ENCODE results near the gene DNAJC7.

Gene DNAJC7

GRCh38 chr17:42047343-42047742, 30.1 kb upstream of the DNAJC7 start:
- no peak overlapping the region for H2AFZ ChIP-seq (ENCODE audit: low read depth, low read length, severe bottlenecking)
- H3K9me2 ChIP-seq (replicated peaks; ENCODE audit: insufficient read depth, low read length): no peaks in the 10 kb centered on the region
- no peaks in the 10 kb centered on the region for H3K27me3 ChIP-seq (ENCODE audit: low read length)
- H3K27ac ChIP-seq (ENCODE audit: low read depth, low read length): no peak overlapping the region
- no peaks in the 10 kb centered on the region for H3K36me3 ChIP-seq (ENCODE audit: low read length)
- no peaks in the 10 kb centered on the region for H4K20me1 ChIP-seq (ENCODE audit: low read depth, low read length)
- TF ChIP-seq EZH2phosphoT487 (conservative IDR thresholded peaks at IDR 0.05; ENCODE audit: low read length): no peak
- TF ChIP-seq, protein P1, sequence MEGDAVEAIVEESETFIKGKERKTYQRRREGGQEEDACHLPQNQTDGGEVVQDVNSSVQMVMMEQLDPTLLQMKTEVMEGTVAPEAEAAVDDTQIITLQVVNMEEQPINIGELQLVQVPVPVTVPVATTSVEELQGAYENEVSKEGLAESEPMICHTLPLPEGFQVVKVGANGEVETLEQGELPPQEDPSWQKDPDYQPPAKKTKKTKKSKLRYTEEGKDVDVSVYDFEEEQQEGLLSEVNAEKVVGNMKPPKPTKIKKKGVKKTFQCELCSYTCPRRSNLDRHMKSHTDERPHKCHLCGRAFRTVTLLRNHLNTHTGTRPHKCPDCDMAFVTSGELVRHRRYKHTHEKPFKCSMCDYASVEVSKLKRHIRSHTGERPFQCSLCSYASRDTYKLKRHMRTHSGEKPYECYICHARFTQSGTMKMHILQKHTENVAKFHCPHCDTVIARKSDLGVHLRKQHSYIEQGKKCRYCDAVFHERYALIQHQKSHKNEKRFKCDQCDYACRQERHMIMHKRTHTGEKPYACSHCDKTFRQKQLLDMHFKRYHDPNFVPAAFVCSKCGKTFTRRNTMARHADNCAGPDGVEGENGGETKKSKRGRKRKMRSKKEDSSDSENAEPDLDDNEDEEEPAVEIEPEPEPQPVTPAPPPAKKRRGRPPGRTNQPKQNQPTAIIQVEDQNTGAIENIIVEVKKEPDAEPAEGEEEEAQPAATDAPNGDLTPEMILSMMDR (IDR thresholded peaks at IDR 0.05; ENCODE audit: insufficient read depth, low read length, poor library complexity, severe bottlenecking): no peak
- H3K9me3 ChIP-seq (ENCODE audit: insufficient read depth, low read length): no peaks in the 10 kb centered on the region
- H3K4me3 ChIP-seq (ENCODE audit: insufficient read depth, low read length, poor library complexity, severe bottlenecking): no peak overlapping the region
- no peaks in the 10 kb centered on the region for H3F3A ChIP-seq (ENCODE audit: insufficient read depth)
- H3K4me2 ChIP-seq (ENCODE audit: low read depth, low read length, poor library complexity, severe bottlenecking): no peak overlapping the region
- H3K79me2 ChIP-seq (ENCODE audit: insufficient read depth, low read length): no peaks in the 10 kb centered on the region
- H3K9ac ChIP-seq (ENCODE audit: low read length): no peak overlapping the region

GRCh38 chr17:42045719-42046118, 28.5 kb upstream of the DNAJC7 start:
- no peaks in the 10 kb centered on the region for H3K9me2 ChIP-seq (replicated peaks; ENCODE audit: insufficient read depth, low read length)
- no peaks in the 10 kb centered on the region for H4K20me1 ChIP-seq (ENCODE audit: low read depth, low read length)
- no peak overlapping the region for H2AFZ ChIP-seq (ENCODE audit: low read depth, low read length, severe bottlenecking)
- TF ChIP-seq, protein P1 (IDR thresholded peaks at IDR 0.05; ENCODE audit: insufficient read depth, low read length, poor library complexity, severe bottlenecking): no peak
- TF ChIP-seq EZH2phosphoT487 (conservative IDR thresholded peaks at IDR 0.05; ENCODE audit: low read length): no peak
- H3K4me3 ChIP-seq (ENCODE audit: insufficient read depth, low read length, poor library complexity, severe bottlenecking): no peak overlapping the region
- no peak overlapping the region for H3K4me2 ChIP-seq (ENCODE audit: low read depth, low read length, poor library complexity, severe bottlenecking)
- H3F3A ChIP-seq (ENCODE audit: insufficient read depth): no peaks in the 10 kb centered on the region
- H3K27me3 ChIP-seq (ENCODE audit: low read length): no peaks in the 10 kb centered on the region
- no peaks in the 10 kb centered on the region for H3K36me3 ChIP-seq (ENCODE audit: low read length)
- no peaks in the 10 kb centered on the region for H3K79me2 ChIP-seq (ENCODE audit: insufficient read depth, low read length)
- no peak overlapping the region for H3K27ac ChIP-seq (ENCODE audit: low read depth, low read length)
- no peak overlapping the region for H3K9ac ChIP-seq (ENCODE audit: low read length)
- no peaks in the 10 kb centered on the region for H3K9me3 ChIP-seq (ENCODE audit: insufficient read depth, low read length)

DNA sequence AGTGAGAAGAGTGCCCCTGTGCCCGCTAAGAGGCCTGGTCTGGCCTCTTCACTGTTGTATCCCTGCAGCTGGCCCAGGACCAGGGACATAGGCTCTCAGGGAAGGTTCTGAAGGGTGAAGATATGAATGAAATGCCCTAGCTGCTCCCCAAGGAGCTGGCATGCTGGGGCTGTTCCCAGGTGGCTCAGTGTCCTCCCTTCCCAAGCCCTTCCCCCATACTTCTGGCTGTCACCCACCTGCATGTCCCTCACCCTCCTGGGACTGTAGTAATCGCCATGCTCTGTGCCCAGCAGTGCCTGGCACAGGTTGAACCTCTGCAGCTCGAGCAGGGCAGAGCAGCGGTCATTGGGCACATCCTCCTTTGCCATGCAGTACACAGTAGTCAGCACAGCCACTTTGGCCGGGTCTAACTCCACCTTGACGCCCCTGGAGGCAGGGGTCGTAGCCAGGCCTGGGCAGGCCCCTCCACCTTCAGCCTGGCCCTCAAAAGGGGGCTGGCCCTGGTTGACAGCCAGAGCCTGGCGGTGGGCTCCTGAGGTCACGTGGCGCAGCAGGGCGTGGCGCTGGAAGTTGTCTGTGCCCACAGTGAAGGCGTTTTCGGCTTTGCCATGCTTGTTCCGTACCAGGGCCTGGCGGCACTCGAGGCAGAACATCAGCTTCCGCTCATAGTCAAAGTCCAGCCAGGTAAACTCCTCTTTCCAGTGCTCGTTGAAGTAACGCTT, 25.5 kb upstream of the DNAJC7 start:
- Histone ChIP-seq H2AFZ (ENCODE audit: low read depth, low read length, severe bottlenecking) (no peak overlapping the region), H3K27ac (ENCODE audit: low read depth, low read length) (no peak overlapping the region), H3K9me3 (ENCODE audit: insufficient read depth, low read length) (no peaks in the 10 kb centered on the region), H3K9ac (ENCODE audit: low read length) (no peak overlapping the region), H3K27me3 (ENCODE audit: low read length) (no peaks in the 10 kb centered on the region), H3K4me2 (ENCODE audit: low read depth, low read length, poor library complexity, severe bottlenecking) (no peak overlapping the region), H4K20me1 (ENCODE audit: low read depth, low read length) (no peaks in the 10 kb centered on the region), H3K9me2 (replicated peaks; ENCODE audit: insufficient read depth, low read length) (no peaks in the 10 kb centered on the region), H3K79me2 (ENCODE audit: insufficient read depth, low read length) (no peaks in the 10 kb centered on the region), H3F3A (ENCODE audit: insufficient read depth) (no peaks in the 10 kb centered on the region), H3K36me3 (ENCODE audit: low read length) (no peaks in the 10 kb centered on the region), H3K4me3 (ENCODE audit: insufficient read depth, low read length, poor library complexity, severe bottlenecking) (no peak overlapping the region)
- TF ChIP-seq, protein P1 (IDR thresholded peaks at IDR 0.05; ENCODE audit: insufficient read depth, low read length, poor library complexity, severe bottlenecking): no peak
- TF ChIP-seq EZH2phosphoT487 (conservative IDR thresholded peaks at IDR 0.05; ENCODE audit: low read length): no peak
